Mucosa of stomach (tissue), 1 donor: ENCODE measurements around the gene NMBR.
"Not testable (repeated sequence)": the region's sequence is repeated elsewhere in the genome, so short reads cannot be mapped to it uniquely, and the experiment has no call there.

Experiments used
- H3K27me3 ChIP-seq: one replicate; pipeline ENCODE4 v1.7.0; 2013; ENCODE audit warnings: mild to moderate bottlenecking, low read length; ENCODE audit not compliant: control insufficient read depth, insufficient read depth
- H3K36me3 ChIP-seq: one replicate; pipeline ENCODE4 v1.7.0; 2013; ENCODE audit warnings: low read length; ENCODE audit not compliant: control insufficient read depth, insufficient read depth
- H3K4me1 ChIP-seq: one replicate; pipeline ENCODE4 v1.7.0; 2013; ENCODE audit warnings: mild to moderate bottlenecking, low read length; ENCODE audit not compliant: control insufficient read depth, insufficient read depth
- H3K4me3 ChIP-seq: one replicate; pipeline ENCODE4 v1.7.0; 2013; ENCODE audit warnings: low read length
- H3K9ac ChIP-seq: one replicate; pipeline ENCODE4 v1.7.0; 2013; ENCODE audit warnings: mild to moderate bottlenecking, low read length, moderate library complexity
- H3K9me3 ChIP-seq: one replicate; pipeline ENCODE4 v1.7.0; 2013; ENCODE audit warnings: mild to moderate bottlenecking, low read length, moderate library complexity; ENCODE audit not compliant: control insufficient read depth
- donor health status: Pancreatic carcinoma.

Gene NMBR

DNA sequence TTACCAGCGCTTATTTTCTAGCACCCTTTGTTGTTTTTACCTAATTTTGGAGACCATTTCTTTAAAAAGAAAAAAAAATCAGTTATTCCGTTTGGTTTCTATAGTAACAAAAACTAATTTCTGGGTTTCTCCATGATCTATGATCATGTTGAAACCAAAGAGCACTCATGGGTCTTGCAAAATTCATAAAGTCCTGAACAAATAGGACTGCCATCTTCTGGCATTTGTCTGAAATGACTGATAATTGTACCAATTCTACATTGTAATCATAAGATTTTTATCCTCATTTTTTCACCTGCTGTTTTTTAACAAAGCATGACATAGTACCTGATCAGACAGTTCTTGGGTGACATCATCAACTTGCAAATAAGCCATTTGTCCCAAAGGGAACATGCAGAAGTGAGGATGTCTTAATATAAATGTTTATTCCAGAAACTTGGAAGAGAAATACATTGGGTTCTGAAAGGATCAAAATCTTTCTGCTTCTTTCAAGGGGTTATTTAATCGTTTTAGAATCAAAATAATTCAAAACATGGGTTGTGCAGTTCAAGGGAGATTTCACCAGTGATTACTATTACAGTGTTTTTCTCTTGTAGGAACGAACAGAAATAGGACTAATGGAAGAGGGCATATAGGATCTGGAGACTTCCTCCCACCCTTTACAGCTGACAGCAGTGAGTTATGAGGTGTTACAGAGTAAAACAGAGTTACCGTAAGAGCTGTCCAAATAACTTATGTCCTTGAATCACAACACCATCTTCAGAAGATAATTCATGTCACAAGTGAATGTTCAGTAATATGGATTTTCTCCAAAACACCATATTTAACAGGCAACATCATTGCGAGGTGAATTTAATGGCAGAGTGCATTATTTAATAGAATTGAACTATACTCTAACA, 101.3 kb downstream of the NMBR start:
- H3K36me3 ChIP-seq = no peaks in the 10 kb centered on the region
- H3K9ac ChIP-seq = no peak overlapping the region
- no peaks in the 10 kb centered on the region for H3K27me3 ChIP-seq
- H3K9me3 ChIP-seq = no peaks in the 10 kb centered on the region
- no peak overlapping the region for H3K4me3 ChIP-seq
- H3K4me1 ChIP-seq = no peaks in the 10 kb centered on the region

DNA sequence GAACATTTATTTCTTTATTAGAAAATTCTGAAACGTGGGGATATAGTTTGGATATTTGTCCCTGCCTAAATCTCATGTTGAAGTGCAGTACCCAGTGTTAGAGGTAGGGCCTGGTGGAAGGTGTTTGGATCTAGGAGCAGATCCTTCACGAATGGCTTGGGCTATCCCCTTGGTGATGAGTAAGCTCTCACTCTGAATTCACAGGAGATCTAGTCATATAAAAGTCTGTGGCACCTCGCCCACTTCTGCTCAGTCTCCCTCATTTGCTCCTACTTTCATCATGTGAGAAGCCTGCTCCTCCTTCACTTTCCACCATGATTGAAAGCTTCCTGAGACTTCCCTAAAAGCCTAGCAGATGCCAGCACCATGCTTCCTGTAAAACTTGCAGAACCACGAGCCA, 111.0 kb downstream of the NMBR start:
- H3K9me3 ChIP-seq = no peaks in the 10 kb centered on the region
- no peaks in the 10 kb centered on the region for H3K27me3 ChIP-seq
- no peaks in the 10 kb centered on the region for H3K4me1 ChIP-seq
- no peaks in the 10 kb centered on the region for H3K36me3 ChIP-seq
- no peak overlapping the region for H3K4me3 ChIP-seq
- H3K9ac ChIP-seq = no peak overlapping the region

DNA sequence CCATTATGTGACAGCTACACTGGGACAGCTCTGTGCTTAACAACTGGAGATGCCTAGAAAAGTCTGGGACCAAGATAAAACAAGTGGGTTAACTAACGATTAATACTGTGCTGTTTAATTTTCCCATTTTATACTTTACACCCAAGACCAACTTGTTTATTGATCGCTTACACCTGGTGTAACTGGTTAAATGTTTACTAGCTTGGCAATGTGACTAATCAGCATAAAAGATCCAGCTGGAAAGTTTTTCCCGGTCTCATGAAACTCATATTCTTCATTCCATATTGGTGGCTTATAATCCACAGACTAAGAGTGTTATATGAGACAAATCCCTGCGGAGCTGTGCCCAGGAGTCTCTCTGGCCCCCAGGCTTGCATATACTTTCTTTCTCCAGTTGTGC, 115.9 kb downstream of the NMBR start:
- no peaks in the 10 kb centered on the region for H3K4me1 ChIP-seq
- no peaks in the 10 kb centered on the region for H3K36me3 ChIP-seq
- no peaks in the 10 kb centered on the region for H3K9me3 ChIP-seq
- H3K27me3 ChIP-seq = no peaks in the 10 kb centered on the region
- H3K9ac ChIP-seq = no peak overlapping the region
- no peak overlapping the region for H3K4me3 ChIP-seq

DNA sequence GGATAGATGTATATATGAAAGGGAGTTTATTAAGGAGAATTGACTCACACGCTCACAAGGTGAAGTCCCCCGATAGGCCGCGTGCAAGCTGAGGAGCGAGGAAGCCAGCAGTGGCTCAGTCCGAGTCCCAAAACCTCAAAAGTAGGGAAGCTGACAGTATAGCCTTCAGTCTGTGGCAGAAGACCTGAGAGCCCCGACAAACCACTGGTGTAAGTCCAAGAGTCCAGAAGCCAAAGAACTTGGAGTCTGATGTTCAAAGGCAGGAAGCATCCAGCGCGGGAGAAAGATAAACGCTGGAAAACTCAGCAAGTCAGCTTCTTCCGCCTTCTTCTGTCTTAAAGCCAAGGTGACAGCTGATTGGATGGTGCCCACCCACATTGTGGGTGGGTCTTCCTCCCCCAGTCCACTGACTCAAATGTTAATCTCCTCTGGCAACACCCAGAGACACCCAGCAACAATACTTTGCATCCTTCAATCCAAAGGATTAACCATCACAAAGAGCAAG, 116.8 kb downstream of the NMBR start:
- Histone ChIP-seq H3K4me1 (no peaks in the 10 kb centered on the region), H3K9ac (no peak overlapping the region), H3K9me3 (no peaks in the 10 kb centered on the region), H3K27me3 (no peaks in the 10 kb centered on the region), H3K4me3 (no peak overlapping the region), H3K36me3 (no peaks in the 10 kb centered on the region)

DNA sequence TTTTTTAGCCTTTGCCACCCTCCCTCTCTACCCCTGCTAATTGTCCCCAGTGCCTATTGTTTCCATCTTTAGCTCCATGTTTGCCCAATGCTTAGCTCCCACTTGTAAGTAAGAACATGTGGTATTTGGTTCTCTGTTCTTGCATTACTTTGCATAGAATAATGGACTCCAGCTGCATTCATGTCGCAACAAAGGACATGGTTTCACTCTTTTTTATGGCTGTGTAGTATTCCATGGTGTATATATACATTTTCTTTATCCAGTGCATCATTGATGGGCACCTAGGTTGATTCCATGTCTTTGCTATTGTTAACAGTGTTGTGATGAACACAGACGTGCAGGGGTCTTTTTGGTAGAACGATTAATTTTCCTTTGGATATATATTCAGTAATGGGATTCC, 118.4 kb downstream of the NMBR start:
- no peaks in the 10 kb centered on the region for H3K36me3 ChIP-seq
- no peak overlapping the region for H3K9ac ChIP-seq
- no peak overlapping the region for H3K4me3 ChIP-seq
- H3K9me3 ChIP-seq = no peaks in the 10 kb centered on the region
- no peaks in the 10 kb centered on the region for H3K27me3 ChIP-seq
- no peaks in the 10 kb centered on the region for H3K4me1 ChIP-seq

DNA sequence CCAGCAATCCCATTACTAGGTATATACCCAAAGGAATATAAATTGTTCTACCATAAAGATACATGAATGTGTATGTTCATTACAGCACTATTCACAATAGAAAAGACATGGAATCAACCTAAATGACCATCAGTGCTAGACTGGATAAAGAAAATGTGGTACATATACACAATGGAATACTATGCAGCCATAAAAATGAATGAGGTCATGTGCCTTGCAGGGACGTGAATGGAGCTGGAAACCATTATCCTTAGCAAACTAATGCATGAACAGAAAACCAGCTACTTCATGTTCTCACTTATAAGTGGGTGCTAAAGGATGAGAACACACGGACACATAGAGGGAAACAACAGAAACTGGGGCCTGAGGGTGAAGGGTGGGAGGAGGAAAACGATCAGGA, 119.1 kb downstream of the NMBR start:
- H3K27me3 ChIP-seq, H3K4me1 ChIP-seq, H3K36me3 ChIP-seq: not testable (repeated sequence)

DNA sequence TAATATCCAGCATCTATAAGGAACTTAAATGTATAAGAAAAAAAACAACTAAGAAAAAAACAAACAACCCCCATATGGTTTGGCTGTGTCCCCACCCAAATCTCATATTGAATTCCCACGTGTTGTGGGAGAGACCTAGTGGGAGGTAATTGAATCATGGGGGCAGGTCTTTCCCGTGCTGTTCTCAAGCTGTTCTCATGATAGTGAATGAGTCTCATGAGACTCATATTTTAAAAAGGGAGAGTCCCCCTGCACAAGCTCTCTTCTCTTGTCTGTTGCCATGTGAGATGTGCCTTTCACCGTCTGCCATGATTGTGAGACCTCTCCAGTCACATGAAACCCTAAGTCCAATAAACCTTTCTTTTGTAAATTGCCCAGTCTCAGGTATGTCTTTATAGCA, 119.8 kb downstream of the NMBR start:
- no peaks in the 10 kb centered on the region for H3K27me3 ChIP-seq
- no peaks in the 10 kb centered on the region for H3K36me3 ChIP-seq
- H3K4me1 ChIP-seq = no peaks in the 10 kb centered on the region
- no peak overlapping the region for H3K9ac ChIP-seq
- no peak overlapping the region for H3K4me3 ChIP-seq
- H3K9me3 ChIP-seq = no peaks in the 10 kb centered on the region

More for the DNA sequence above, 119.1 kb downstream of the NMBR start:
- not testable (repeated sequence) for H3K9me3 ChIP-seq, H3K9ac ChIP-seq, H3K4me3 ChIP-seq

DNA sequence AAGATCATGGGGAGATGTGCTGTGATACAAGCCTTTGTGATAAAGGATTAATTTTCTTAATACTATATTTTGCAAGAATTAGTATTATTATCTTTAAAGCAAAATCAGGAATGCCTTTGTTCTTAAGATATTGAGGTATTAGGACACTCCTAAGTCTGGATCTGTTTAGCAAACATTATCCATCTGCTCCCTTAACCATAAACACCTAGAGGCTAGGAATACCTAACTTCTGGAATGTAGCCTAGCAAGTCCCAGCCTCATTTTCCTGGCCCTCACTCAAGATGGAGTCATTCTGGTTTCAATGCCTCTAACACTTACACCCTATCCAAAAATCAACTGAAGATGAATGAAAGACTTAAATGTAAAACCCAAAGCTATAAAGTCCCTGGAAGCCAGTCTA, 120.5 kb downstream of the NMBR start:
- Histone ChIP-seq H3K4me3 (no peak overlapping the region), H3K9me3 (no peaks in the 10 kb centered on the region), H3K36me3 (no peaks in the 10 kb centered on the region), H3K9ac (no peak overlapping the region), H3K27me3 (no peaks in the 10 kb centered on the region), H3K4me1 (no peaks in the 10 kb centered on the region)
